ENCODE data around the gene UBALD1. TPM values are rescaled to one million over a fixed set of nuclear protein-coding genes. Genes with fewer than 3 reads are reported as not detected.

The UBALD1 gene
- total and polyA plus RNA-seq, 2 donors (not counting 1 experiment from before 2014, with no cell fraction given): 2.2 to 3.6 TPM

DNA sequence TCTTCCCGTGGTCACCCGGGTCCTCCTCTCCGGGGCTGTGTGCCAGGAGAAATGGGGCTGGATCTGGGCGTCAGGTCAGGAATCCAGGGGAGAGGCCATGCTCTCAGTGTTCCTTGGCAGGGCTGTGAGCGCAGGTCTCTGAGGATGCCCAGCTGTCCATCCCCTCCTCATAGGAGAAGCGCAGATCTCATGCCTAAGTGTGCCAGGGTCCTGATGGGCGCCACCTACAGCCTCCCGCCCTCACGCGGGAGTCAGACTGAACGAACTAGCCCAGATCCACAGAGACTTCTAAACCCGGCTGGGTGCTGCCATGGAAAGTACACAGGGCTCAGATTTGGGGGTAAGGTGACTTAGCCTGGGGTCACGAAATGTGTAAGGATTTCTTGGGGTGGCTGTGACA, 34.2 kb upstream of the UBALD1 start:
- Histone ChIP-seq H3K79me2 (ENCODE audit: control insufficient read depth, insufficient read depth, low read length) (peaks cover 11% of the 10 kb centered on the region), H3K9ac (ENCODE audit: insufficient read depth, low read length) (no peak overlapping the region), H3K9me3 (ENCODE audit: control insufficient read depth, insufficient read depth, low read depth, low read length) (no peaks in the 10 kb centered on the region), H3K4me1 (ENCODE audit: control insufficient read depth, extremely low read depth, insufficient read depth, low read length) (no peaks in the 10 kb centered on the region), H3K4me2 (ENCODE audit: extremely low read depth, insufficient read depth, low read length) (no peak overlapping the region), H3K36me3 (ENCODE audit: control insufficient read depth, insufficient read depth, low read length) (peaks cover 5% of the 10 kb centered on the region), H3K27ac (ENCODE audit: insufficient read depth, low read length) (no peak overlapping the region), H2AFZ (ENCODE audit: low read length) (no peak overlapping the region), H4K20me1 (ENCODE audit: control insufficient read depth, extremely low read depth, insufficient read depth, low read length) (no peaks in the 10 kb centered on the region), H3K4me3 (replicated peaks in 1 of 4; ENCODE audit: control extremely low read depth in 1 of 4, insufficient read depth in 1 of 4, low read depth in 3 of 4, low read length in 4 of 4) (no peak overlapping the region), H3K27me3 (ENCODE audit: control insufficient read depth, insufficient read depth, low read length) (no peaks in the 10 kb centered on the region)
- TF ChIP-seq, protein P1, sequence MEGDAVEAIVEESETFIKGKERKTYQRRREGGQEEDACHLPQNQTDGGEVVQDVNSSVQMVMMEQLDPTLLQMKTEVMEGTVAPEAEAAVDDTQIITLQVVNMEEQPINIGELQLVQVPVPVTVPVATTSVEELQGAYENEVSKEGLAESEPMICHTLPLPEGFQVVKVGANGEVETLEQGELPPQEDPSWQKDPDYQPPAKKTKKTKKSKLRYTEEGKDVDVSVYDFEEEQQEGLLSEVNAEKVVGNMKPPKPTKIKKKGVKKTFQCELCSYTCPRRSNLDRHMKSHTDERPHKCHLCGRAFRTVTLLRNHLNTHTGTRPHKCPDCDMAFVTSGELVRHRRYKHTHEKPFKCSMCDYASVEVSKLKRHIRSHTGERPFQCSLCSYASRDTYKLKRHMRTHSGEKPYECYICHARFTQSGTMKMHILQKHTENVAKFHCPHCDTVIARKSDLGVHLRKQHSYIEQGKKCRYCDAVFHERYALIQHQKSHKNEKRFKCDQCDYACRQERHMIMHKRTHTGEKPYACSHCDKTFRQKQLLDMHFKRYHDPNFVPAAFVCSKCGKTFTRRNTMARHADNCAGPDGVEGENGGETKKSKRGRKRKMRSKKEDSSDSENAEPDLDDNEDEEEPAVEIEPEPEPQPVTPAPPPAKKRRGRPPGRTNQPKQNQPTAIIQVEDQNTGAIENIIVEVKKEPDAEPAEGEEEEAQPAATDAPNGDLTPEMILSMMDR (conservative IDR thresholded peaks at IDR 0.05 in 1 of 2, IDR thresholded peaks at IDR 0.05 in 1 of 2; ENCODE audit: low read depth in 1 of 2, low read length in 2 of 2): no peak
- no peak for TF ChIP-seq EZH2 (IDR thresholded peaks at IDR 0.05; ENCODE audit: low read length, missing control alignments)
- no peak for DNase-seq (ENCODE audit: low read depth in 2 of 2)

DNA sequence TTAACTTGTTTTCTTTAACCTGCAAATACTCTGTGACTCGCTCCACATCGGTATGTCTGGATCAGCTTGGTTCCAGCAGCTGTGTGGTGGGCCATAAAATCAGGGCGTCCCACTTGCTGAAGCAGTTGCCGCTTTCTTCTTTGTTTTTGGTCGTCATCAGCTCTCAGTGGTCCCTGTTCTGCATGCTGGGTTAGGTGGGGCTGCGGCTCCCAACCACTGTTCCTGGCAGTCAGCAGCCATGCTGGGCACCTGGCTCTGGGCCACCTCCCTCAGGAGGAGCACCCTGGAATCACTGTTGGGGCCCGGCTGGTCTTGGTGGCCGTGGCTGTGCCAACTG, 32.9 kb upstream of the UBALD1 start:
- Histone ChIP-seq H3K27ac (ENCODE audit: insufficient read depth, low read length) (no peak overlapping the region), H2AFZ (ENCODE audit: low read length) (no peak overlapping the region), H3K4me3 (replicated peaks in 1 of 4; ENCODE audit: control extremely low read depth in 1 of 4, insufficient read depth in 1 of 4, low read depth in 3 of 4, low read length in 4 of 4) (no peak overlapping the region), H3K79me2 (ENCODE audit: control insufficient read depth, insufficient read depth, low read length) (peaks cover 13% of the 10 kb centered on the region), H3K4me2 (ENCODE audit: extremely low read depth, insufficient read depth, low read length) (no peak overlapping the region), H3K36me3 (ENCODE audit: control insufficient read depth, insufficient read depth, low read length) (peaks cover 5% of the 10 kb centered on the region), H3K27me3 (ENCODE audit: control insufficient read depth, insufficient read depth, low read length) (no peaks in the 10 kb centered on the region), H4K20me1 (ENCODE audit: control insufficient read depth, extremely low read depth, insufficient read depth, low read length) (no peaks in the 10 kb centered on the region), H3K4me1 (ENCODE audit: control insufficient read depth, extremely low read depth, insufficient read depth, low read length) (no peaks in the 10 kb centered on the region), H3K9me3 (ENCODE audit: control insufficient read depth, insufficient read depth, low read depth, low read length) (no peaks in the 10 kb centered on the region), H3K9ac (ENCODE audit: insufficient read depth, low read length) (no peak overlapping the region)
- no peak for TF ChIP-seq EZH2 (IDR thresholded peaks at IDR 0.05; ENCODE audit: low read length, missing control alignments)
- TF ChIP-seq, protein P1 (conservative IDR thresholded peaks at IDR 0.05 in 1 of 2, IDR thresholded peaks at IDR 0.05 in 1 of 2; ENCODE audit: low read depth in 1 of 2, low read length in 2 of 2): no peak
- no peak for DNase-seq (ENCODE audit: low read depth in 2 of 2)

DNA sequence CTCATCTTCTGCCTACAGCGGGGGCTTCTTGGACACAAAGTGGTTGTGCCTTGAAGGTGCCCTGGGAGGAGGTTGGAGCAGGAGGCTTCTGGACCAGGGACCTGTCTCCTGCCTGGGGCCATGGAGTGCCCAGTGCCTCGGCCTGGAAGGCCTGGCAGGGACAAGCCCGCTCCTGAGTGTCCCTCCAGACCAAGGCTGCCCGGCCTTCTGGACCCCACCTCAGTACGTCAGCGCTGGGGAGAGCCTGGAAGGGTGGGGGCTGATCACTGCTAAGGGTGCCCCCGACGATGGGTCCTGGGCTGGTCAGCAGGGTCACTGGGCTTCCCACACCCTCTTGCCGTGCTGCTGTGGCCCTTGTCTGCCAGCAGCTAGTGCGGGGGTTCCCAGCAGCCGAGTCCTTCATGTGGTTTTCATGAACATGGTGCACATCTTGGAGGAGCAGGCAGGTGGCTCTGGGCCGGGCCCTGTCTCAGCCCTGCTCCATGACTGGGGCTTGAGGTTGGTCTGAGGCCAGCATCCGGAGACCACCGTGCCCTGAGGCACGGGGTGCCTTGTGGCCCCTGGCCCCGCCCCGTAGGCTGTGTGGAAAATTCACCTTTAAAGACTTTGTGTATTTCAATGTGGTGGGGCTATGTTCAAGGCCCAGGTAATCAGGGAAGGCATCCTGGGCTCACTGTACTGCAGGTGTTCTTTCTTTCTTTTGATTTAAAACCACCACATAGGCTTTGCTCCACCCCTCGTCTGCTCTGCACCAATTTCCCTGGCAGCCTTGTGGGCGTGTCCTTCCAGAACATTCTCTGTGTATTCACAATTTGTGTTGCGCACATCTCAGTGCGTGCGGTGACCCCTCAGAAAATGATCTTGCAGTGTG, 32.3 kb upstream of the UBALD1 start:
- DNase-seq (ENCODE audit: low read depth in 2 of 2): no peak
- peaks cover 15% of the 10 kb centered on the region for H3K79me2 ChIP-seq (ENCODE audit: control insufficient read depth, insufficient read depth, low read length)
- H3K36me3 ChIP-seq (ENCODE audit: control insufficient read depth, insufficient read depth, low read length): peaks cover 3% of the 10 kb centered on the region
- H3K27me3 ChIP-seq (ENCODE audit: control insufficient read depth, insufficient read depth, low read length): no peaks in the 10 kb centered on the region
- no peak overlapping the region for H2AFZ ChIP-seq (ENCODE audit: low read length)
- H3K9ac ChIP-seq (ENCODE audit: insufficient read depth, low read length): no peak overlapping the region
- H3K27ac ChIP-seq (ENCODE audit: insufficient read depth, low read length): no peak overlapping the region
- no peak for TF ChIP-seq EZH2 (IDR thresholded peaks at IDR 0.05; ENCODE audit: low read length, missing control alignments)
- TF ChIP-seq, protein P1 (conservative IDR thresholded peaks at IDR 0.05 in 1 of 2, IDR thresholded peaks at IDR 0.05 in 1 of 2; ENCODE audit: low read depth in 1 of 2, low read length in 2 of 2): no peak
- no peaks in the 10 kb centered on the region for H4K20me1 ChIP-seq (ENCODE audit: control insufficient read depth, extremely low read depth, insufficient read depth, low read length)
- no peaks in the 10 kb centered on the region for H3K4me1 ChIP-seq (ENCODE audit: control insufficient read depth, extremely low read depth, insufficient read depth, low read length)
- H3K4me3 ChIP-seq (replicated peaks in 1 of 4; ENCODE audit: control extremely low read depth in 1 of 4, insufficient read depth in 1 of 4, low read depth in 3 of 4, low read length in 4 of 4): no peak overlapping the region
- H3K4me2 ChIP-seq (ENCODE audit: extremely low read depth, insufficient read depth, low read length): no peak overlapping the region
- no peaks in the 10 kb centered on the region for H3K9me3 ChIP-seq (ENCODE audit: control insufficient read depth, insufficient read depth, low read depth, low read length)

Data from fibroblast of lung (primary cell).